ENCODE data around the gene SLC10A6.
"Not testable (repeated sequence)": the region's sequence is repeated elsewhere in the genome, so short reads cannot be mapped to it uniquely, and the experiment has no call there.

SLC10A6 gene

GRCh38 chr4:86848732-86849619 is at the start of gene SLC10A6:
SLC10A6 (minus strand) TSS chr4:86849384; CDS start chr4:86849115, 269 bp downstream.
- no peak for DNase-seq (ENCODE audit: low spot score)

GRCh38 chr4:86898562-86898961 is 49.4 kb upstream of the SLC10A6 start:
- DNase-seq (ENCODE audit: low spot score), result no peak

DNA sequence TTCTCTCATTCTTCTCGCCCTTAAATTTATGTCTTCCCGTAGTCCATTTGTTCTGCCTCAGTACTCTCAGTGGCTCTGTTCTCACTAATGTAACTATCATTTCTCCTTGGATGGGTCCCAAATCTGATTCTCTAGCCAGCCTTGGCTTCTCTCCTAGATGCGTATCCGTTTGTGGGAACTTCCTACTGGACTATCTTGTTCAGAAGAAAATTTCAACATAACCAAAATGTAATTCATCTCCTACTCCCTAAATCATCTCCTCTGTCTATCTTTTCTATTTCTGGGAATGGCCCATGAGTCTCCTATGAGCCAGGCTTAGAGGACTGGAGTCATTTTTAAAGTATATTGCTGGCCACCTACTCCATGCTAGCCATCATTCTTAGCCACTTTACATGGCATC is 47.4 kb upstream of the SLC10A6 start:
- DNase-seq (ENCODE audit: low spot score), result no peak

- DNase-seq (ENCODE audit: low spot score), result peak; percentile 74
Measured at GRCh38 chr4:86895692-86896488, 46.7 kb upstream of the SLC10A6 start.

- no peak for DNase-seq (ENCODE audit: low spot score)
Measured at GRCh38 chr4:86894455-86894854, 45.3 kb upstream of the SLC10A6 start.

DNA sequence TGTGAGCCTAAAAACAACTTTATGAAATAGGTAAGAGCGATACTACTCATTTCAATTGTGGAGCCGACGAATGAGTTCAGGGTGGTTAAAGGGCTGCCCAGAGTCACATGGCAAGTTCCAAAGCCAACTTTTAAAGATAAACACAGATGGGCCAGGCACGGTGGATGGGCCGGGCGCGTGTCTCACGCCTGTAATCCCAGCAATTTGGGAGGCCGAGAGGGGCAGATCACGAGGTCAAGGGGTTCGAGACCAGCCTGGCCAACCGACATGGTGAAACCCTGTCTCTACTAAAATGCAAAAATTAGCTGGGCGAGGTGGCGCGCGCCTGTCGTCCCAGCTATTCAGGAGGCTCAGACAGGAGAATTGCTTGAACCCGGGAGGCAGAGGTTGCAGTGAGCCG is 44.0 kb upstream of the SLC10A6 start:
- DNase-seq (ENCODE audit: low spot score), result no peak

GRCh38 chr4:86892636-86892960 is 43.4 kb upstream of the SLC10A6 start:
- no peak for DNase-seq (ENCODE audit: low spot score)

DNA sequence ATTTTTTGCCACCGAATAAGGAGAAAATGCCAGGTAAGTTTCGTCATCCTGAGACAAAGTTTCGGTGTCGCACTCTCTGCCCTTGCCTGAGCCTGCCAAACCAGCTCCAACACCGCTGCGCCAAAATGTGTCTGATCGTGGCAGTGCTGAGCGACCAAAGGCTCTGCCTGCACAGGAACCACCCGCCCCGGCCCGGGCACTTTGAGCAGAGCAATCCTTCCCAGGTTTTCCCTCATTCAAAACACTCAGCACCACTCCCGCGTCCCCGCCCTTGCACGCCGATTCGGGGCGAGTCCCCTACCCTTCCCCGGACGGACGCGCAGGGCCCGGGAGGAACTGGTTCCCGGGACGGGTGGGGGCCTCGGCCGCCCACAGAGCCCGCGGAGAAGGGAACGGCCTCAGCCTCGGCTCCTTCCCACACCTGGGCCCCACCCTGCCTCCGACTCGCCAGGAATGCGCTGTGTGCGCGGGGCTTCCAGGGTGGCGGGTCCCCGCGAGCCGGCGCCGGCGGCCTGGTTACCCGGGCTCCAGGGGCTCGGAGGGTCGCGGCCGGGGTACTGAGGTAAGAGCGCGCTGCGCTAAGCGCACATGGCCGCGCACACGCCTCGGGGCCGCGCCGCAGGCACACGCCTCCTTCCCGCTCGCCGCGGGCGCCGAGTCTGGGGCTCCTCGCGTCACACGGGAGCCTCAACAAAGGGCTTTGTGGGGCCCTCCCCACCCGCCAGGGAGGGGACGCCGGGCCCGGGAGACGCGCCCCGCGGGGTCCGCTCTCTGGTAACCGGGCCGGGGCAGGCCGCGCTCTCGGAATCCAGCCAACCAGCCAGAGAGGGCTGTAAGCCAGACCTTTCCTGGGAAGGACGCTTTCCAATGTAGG is 42.8 kb upstream of the SLC10A6 start, which contains the start of gene C4orf36:
Gene C4orf36 (minus strand): TSS at position 661 of the 874 bp plus-strand sequence. CDS start 902 bp downstream, outside the sequence.
- peak; percentile 73 for DNase-seq (ENCODE audit: low spot score)

- no peak for DNase-seq (ENCODE audit: low spot score)
Measured at GRCh38 chr4:86890790-86891189, 41.6 kb upstream of the SLC10A6 start.

- DNase-seq (ENCODE audit: low spot score), result no peak
Measured at GRCh38 chr4:86879641-86880040, 30.5 kb upstream of the SLC10A6 start.

DNA sequence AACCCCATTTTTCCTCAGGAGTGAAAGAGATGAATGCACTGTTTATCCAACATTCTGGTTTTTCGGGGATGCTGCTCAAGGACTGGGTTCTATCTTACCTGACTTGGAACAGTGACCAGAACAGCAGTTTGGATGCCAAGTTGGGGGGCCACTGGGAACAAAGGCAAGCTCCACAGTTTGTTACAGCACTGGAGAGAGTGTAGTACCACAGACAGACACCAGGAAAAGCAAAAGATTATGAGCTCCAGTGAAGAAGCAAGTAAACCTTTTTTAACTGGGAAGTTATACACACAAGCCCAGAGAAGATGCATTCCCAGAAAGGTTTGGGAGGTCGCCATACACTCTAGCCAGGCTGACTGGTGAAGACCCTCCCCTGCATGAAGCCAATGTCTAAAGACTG is 29.5 kb upstream of the SLC10A6 start:
- DNase-seq (ENCODE audit: low spot score), result no peak

GRCh38 chr4:86876894-86877685 is 27.9 kb upstream of the SLC10A6 start:
- DNase-seq (ENCODE audit: low spot score), result no peak

DNA sequence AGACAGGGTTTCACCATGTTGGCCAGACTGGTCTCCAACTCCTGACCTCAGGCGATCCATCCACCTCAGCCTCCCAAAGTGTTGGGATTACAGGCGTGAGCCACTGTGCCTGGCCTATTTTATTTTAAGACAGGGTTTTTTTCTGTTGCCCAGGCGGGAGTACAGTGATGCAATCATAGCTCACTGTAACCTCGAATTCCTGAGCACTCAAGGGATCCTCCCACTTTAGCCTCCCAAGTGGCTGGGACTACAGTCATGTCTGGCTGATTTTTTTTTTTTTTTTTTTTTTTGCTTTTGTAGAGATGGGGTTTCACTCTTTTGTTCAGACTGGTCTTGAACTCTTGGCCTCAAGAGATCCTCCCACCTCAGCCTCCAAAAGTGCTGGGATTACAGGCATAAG is 26.3 kb upstream of the SLC10A6 start:
- DNase-seq (ENCODE audit: low spot score), result not testable (repeated sequence)

DNA sequence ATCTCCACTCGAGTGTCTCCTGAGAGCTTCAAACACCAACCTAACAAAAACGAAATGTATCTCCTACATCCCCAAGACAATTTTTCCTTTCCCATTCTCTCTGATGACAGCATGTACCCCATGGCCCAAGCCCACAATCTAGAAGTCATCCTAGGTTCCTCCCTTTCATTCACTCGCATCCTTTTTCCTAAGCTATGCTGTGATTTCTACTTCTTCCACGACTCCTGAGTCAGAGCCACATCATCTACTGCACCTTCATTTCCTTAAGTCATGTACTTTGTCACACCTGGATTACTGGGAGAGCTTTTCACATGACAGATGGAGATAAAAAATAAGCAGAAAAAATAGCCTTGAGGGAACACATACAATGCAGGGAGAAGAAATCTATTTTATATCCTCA is 23.0 kb upstream of the SLC10A6 start:
- no peak for DNase-seq (ENCODE audit: low spot score)

DNA sequence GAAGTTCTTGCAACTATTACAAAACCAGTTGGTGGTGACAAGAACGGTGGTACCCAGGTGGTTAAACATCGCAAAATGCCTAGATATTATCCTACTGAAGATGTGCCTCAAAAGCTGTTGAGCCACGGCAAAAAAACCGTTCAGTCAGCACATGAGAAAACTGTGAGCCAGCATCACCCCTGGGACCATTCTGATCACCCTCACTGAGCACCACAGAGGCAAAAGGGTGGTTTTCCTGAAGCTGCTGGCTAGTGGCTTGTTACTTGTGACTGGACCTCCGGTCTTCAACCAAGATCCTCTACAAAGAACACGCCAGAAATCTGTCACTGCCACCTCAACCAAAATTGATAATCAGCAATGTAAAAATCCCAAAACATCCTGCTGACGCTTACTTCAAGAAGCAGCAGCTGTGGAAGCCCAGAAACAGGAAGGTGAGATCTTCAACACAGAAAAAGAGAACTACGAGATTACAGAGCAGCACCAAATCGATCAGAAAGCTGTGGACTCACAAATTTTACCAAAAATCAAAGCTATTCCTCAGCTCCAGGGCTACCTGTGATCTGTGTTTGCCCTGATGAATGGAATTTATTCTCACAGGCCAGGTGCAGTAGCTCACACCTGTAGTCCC is 21.4 kb upstream of the SLC10A6 start:
- no peak for DNase-seq (ENCODE audit: low spot score)

GRCh38 chr4:86857341-86858052 is 8.3 kb upstream of the SLC10A6 start:
- no peak for DNase-seq (ENCODE audit: low spot score)

DNA sequence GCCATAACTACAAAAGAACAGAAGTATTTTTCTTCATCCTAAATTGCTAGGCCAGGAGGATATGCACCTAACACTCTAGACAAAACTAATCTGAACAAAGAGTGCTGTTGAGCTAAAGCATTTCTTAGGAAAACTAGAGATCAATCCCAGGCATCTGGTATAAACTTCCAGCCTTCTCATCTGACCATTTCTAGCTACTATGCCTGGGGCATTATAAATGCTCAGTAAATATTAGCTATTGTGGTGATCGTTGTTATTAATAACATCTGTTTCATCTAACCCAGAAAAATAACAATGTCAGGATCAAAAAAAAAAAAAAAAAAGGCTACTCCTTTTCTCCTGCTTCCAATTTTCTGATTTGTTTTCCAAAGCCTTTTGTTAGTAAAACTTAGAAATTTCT is 7.7 kb upstream of the SLC10A6 start:
- DNase-seq (ENCODE audit: low spot score), result no peak

GRCh38 chr4:86855572-86855971 is 6.4 kb upstream of the SLC10A6 start:
- DNase-seq (ENCODE audit: low spot score), result peak; percentile 75

DNA sequence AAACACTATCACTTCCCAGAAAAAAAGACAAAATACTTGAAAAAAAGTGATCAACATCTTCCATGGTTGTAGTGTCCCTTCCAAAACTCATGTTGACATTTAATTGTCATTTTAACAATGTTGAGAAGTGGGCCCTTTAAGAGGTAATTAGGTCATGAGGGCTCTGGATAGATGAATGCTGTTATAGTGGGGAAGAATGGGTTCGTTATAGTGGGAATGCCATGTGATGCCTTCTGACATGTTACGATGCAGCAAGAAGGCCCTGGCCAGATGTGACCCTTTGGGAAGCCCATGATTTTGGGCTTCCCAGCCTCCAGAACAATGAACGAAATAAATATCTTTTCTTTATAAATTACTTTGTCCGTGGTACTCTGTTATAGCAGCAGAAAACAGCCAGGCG is 4.0 kb upstream of the SLC10A6 start:
- DNase-seq (ENCODE audit: low spot score), result no peak

GRCh38 chr4:86848136-86848535 is 1.0 kb downstream of the SLC10A6 start:
- DNase-seq (ENCODE audit: low spot score), result no peak

Data from GM03348 (cell line).